K562 treated with DMSO at 1 percent for 48 hours (cell line): ENCODE data around the gene MAPK10. TPM values are rescaled to one million over a fixed set of nuclear protein-coding genes. Genes with fewer than 3 reads are reported as not detected.

Experiments
- total RNA-seq: library from RNA; unstranded; fragments of 300-600 nt; gene quantifications from 2 replicates; pipeline ENCODE4 v1.2.3, GENCODE V29; 2022; ENCODE audit warnings: low replicate concordance; ENCODE audit errors: extremely low read depth

Gene MAPK10
- total RNA-seq, result not detected in 2 replicates

DNA sequence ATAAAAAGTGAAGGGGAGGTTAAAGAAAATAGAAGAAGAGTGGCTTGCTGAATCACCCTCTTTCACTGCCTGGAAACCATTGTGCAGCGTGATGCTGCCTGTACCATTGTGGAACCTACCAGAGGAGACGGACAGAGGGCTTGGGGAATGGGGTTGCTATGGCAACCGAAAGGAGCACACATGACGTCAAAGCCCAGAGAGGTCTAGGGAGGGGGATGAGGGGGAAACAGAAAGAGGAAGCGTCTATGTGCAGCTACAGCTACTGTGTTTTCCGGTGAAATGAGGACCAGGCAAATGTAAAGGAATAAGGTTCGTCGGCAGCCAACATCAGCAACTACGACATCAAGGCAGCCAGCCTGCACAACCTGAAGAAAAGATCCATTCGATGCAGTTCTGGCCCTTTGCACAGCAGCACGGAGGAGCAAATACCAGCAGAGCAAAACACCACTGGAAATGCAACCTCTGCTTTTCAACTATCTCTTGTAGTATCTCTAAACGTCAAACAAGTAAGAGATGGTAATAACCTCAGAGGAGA, at the start of gene MAPK10:
MAPK10 (minus strand) TSS at position 110 of the 535 bp plus-strand sequence.

Other genes starting within 250 kb of the MAPK10 start
- gene PTPN13, start 234.3 kb upstream of the MAPK10 start, total RNA-seq, result not detected in 2 replicates